CD4-positive, alpha-beta T cell treated with Interleukin-21 for 1 hour (primary cell): ENCODE data around the gene PRKN.

Source experiments
- DNase-seq: peaks from one replicate; pipeline ENCODE4 v3.0.0-alpha.2; 2020

The PRKN gene

DNA sequence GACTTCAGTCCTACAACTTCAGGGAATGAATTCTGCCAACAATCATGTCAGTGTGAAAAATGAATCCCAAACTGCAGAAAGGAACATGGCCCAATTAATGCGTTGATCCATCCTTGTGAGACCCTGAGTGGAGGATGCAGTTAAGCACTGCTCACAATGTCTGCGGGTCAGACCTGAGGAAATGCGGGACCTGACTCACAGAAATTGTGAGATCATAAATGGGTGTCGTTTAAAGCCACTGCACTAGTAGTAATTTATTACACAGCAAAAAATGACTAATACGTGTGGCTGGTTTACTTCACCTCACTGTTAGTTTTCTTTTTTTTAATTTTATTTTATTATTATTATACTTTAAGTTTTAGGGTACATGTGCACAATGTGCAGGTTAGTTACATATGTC lies 505.0 kb downstream of the PRKN start:
- DNase-seq, result no peak

DNA sequence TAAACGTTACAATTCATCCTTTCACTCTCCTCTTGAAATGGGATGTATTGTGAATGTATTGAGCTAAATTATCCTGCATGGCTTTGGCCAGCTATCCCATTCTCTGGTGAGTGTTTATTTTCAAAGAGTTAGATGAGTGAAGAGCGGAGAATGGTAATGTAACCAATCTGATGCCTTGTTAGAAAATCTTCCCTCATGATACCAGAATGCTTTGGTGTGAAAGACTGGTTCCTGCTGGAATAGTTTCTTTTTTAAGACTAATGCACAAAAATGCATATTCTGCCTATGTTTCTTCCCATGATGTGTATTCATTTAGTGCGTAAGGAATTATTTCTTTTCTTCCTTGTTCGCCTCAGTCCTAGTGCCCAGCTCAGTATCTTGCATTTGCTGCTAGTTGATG lies 506.7 kb downstream of the PRKN start:
- no peak for DNase-seq

- no peak for DNase-seq
Measured at GRCh38 chr6:162219266-162219665, 508.3 kb downstream of the PRKN start.

DNA sequence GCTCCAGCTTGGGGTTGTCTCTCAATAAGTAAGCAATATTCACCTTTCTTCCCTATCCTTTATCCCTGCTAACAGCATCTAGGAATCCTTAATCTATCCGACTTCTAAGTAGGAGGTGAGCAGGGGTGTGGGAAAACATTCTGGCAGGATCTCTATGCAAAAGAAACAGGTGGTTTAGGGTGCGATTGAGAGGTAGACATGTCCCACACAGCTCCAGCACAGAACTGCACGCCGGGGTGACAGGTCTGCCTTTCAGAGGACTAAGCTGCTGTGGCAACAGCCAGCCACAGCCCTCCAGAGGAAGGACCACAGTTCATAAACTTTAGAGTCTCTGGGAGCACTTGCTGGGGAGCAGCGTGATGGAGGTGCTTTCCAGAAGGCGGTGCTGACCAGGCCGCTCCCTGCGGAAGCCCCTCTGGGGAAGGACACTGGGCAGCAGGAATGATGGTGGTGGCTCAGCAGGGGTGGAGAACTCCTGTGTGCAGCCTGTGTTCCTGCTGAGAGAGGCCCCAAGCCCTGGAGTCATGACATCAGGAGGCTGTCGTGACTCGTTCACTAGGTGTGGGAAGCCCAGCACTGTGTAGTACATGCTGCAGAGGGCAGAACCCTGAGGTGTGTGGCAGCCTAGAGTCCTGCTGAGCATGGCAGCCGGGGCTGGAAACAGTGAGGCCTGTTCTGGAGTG lies 509.6 kb downstream of the PRKN start:
- no peak for DNase-seq

- DNase-seq, result no peak
Measured at GRCh38 chr6:162217058-162217457, 510.5 kb downstream of the PRKN start.

GRCh38 chr6:162211777-162212176 lies 515.8 kb downstream of the PRKN start:
- DNase-seq, result no peak

GRCh38 chr6:162211022-162211421 lies 516.5 kb downstream of the PRKN start:
- DNase-seq, result no peak

DNA sequence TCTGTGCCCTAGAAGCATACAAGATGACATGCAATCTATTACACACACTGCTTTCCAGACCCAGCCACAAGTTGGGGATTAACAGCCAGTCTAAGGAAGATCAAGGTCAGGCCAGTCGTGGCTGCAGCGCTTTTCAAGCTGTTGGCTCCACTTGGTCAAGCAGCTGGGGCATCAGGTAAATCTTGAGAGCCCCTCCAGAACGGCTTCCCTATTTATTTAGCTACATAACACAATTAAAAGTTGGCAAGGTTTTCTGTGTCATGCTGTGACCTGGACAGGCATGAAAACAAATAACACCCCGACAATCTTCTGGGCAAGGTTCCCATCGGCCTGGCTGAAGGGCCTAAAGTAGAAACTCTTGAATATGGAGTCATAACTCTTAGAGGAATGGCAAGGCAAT lies 524.3 kb downstream of the PRKN start:
- DNase-seq, result no peak

DNA sequence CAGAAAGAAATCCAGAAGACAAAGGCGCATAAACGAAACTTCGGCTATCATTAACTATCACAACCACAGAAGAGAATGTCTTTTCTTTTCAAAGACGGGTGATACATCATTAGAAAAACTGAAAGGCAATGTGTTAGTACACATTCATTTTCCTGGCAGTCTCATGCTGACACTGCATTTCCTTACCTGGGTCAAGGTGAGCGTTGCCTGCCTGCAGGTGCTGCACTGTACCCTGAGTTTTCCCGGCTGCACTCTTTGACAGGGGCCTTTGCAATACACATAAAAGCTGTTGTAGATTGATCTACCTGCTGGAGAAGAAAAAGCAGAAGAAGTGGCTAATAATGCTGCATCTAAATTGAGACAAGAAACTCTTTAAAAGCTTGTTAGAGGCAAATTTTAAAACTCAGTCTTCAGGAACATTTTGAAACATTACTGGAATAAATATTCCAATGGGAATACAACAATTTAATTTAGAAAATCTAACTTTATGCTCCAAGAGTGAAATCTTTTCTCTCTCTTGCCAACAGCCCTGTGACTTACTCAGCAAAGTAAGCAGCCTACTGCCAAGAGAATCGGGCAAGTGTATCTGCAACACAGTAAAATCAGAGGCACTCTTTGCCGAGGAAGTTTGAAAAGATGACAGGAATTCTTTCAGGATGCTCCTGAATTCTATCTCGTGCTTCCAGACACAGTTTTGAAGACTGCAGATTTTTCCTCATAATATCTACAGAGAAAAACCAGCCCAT lies 526.4 kb downstream of the PRKN start:
- no peak for DNase-seq

DNA sequence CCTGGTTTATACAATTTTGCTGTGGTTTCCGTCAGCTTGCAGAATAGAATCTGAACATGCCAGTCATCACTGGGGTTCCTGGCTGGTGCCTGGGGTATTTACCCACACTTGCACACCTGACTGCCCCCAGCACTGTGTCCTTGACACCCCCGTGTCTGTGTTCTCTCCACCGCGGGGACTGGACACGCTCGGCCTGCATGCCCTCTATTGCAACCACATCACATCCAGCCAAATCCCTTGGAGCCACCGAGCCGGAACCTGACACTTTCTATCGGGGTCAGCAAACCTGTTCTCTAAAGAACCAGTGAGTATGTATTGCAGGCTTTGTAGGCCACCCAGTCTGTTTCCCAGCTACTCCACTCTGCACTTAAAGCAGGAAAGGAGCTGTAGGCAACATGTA lies 527.5 kb downstream of the PRKN start:
- no peak for DNase-seq

- no peak for DNase-seq
Measured at GRCh38 chr6:162198925-162199324, 528.6 kb downstream of the PRKN start.

DNA sequence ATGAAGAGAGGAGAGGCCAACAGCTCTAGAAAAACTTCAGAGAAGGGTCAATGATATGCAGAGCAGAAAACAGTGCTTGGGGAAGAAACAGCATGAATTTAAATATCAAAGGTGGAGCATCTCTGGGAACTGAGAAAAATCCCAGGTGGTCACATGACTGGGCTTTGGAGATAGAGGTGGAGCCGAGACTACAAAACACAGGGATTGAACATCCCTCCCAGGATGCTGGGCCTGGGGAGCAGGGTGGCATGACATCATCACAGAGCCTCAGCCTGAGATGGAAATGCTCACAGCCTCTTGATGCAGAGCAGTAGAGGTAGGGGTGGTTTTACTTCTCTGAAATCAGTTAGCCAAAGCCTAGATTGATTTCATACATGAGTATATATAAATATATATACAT lies 529.5 kb downstream of the PRKN start:
- no peak for DNase-seq

- no peak for DNase-seq
Measured at GRCh38 chr6:162195441-162195840, 532.1 kb downstream of the PRKN start.

DNA sequence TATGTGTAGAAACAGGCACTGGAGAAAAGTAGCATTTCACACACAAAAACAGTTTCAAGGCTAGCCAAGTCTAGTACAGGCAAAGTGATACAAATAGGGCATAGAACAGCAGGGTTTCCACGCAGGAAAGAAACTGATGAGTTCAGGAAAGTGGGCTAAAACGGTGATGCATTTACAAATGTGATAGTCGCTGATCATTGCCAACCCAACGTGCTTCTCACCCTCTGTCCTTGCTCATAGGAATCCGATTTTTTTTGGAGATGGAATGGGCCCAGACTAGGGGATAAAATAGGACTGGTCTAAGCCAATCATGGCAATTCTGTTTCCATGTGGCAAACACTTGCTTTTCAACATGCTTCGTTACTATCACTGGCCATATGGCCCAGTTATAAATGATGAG lies 536.6 kb downstream of the PRKN start:
- no peak for DNase-seq

- DNase-seq, result no peak
Measured at GRCh38 chr6:162187168-162187935, 540.2 kb downstream of the PRKN start.

DNA sequence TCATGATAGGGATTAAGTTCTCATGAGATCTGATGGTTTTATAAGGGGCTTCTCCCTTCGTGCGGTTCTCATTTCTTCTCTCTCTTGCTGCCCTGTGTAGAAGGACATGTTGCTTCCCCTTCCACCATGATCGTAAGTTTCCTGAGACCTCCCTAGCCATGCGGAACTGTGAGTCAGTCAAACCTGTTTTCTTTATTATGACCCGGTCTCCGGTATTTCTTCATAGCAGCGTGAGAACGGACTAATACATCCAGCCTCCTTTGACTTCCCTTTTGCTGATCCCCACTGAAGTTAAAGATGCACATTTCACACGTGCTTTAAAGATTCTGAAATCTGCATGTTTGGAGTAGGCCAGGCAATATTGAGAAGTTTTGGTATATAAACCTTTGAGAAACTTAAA lies 543.1 kb downstream of the PRKN start:
- DNase-seq, result peak; percentile 14

- DNase-seq, result no peak
Measured at GRCh38 chr6:162181741-162182401, 545.7 kb downstream of the PRKN start.

- DNase-seq, result no peak
Measured at GRCh38 chr6:162181111-162181510, 546.5 kb downstream of the PRKN start.

GRCh38 chr6:162179196-162179951 lies 548.2 kb downstream of the PRKN start:
- no peak for DNase-seq

- DNase-seq, result no peak
Measured at GRCh38 chr6:162178666-162179065, 548.9 kb downstream of the PRKN start.

DNA sequence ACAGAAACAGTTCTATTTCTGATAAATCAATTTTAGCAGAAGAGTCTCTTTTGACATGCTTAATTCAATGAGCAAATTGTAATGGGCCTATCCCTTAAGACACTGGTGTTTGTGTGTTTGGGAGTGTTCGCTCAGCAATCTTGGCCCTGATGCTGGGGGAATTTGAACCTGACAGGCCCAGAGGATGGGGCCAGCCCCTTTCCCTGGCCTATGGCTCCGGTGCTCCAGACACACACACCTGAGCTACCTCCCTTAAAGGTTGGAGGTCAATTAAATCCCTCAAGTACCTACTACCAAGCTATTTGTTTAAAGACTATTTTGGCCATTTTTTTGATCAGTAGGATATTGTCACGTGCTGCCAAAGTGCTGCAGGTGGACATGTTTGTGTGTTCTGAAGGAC lies 549.3 kb downstream of the PRKN start:
- no peak for DNase-seq

- DNase-seq, result no peak
Measured at GRCh38 chr6:162177746-162178145, 549.8 kb downstream of the PRKN start.

- DNase-seq, result no peak
Measured at GRCh38 chr6:162173466-162173865, 554.1 kb downstream of the PRKN start.
